Activated B cell treated with CpG ODN at 0.5 μM for 24 hours (primary cell): ENCODE measurements around the gene HCN2. TPM values are rescaled to one million over a fixed set of nuclear protein-coding genes. Genes with fewer than 3 reads are reported as not detected.

ENCODE experiments used
- ATAC-seq: fragments of 200-7000 bp; cut with Tn5 transposase; one replicate; pipeline ENCODE4 v1.10.0; 2021; ENCODE audit warnings: low read depth, mild to moderate bottlenecking, moderate library complexity
- CTCF ChIA-PET: fragments of 350-600 bp; sonication (Branson Sonifier 250); formaldehyde crosslinking; loops from one replicate; lab custom pipeline; 2021; ENCODE audit warnings: antibody characterized with exemption; lab: Charles Lee
- POLR2A ChIA-PET: fragments of 350-600 bp; sonication (Branson Sonifier 250); formaldehyde crosslinking; loops from one replicate; lab custom pipeline; 2021; ENCODE audit warnings: antibody characterized with exemption; lab: Charles Lee
- DNase-seq: peaks from one replicate; pipeline ENCODE4 v3.0.0; 2022
- H3K27ac Mint-ChIP-seq: one replicate; pipeline ENCODE4 v1.8.0; 2020; ENCODE audit warnings: mixed read lengths
- H3K27me3 Mint-ChIP-seq: one replicate; pipeline ENCODE4 v1.8.0; 2021; ENCODE audit warnings: mixed read lengths
- H3K36me3 Mint-ChIP-seq: one replicate; pipeline ENCODE4 v1.8.0; 2021; ENCODE audit warnings: low read depth, mixed read lengths
- H3K4me1 Mint-ChIP-seq: one replicate; pipeline ENCODE4 v1.8.0; 2021; ENCODE audit warnings: mixed read lengths
- H3K4me3 Mint-ChIP-seq: one replicate; pipeline ENCODE4 v1.8.0; 2020; ENCODE audit warnings: mild to moderate bottlenecking, mixed read lengths
- H3K9me3 Mint-ChIP-seq: one replicate; pipeline ENCODE4 v1.8.0; 2020; ENCODE audit warnings: mixed read lengths
- CTCF ChIP-seq: fragments of 200-600 bp; IDR thresholded peaks from one replicate; pipeline ENCODE4 v1.8.0; 2022; ENCODE audit warnings: antibody characterized with exemption, mild to moderate bottlenecking
- intact Hi-C: fragments of 100-400 bp; cut with micrococcal nuclease; formaldehyde crosslinking; loops from one replicate; pipeline ENCODE4 v1.15.1; 2024
- total RNA-seq: library from RNA; stranded (reverse); gene quantifications from 2 replicates; pipeline ENCODE4 v1.2.3, GENCODE V29; 2022

The HCN2 gene
- total RNA-seq, 1 donor from 2014 or later = 0.13 TPM

- intact Hi-C loops = loop anchor here (10.0 kb wide), 1 partner anchor 47 kb away; the partner anchor contains the start of gene RNF126
- ChIA-PET CTCF (no interaction called here), POLR2A (no interaction called here)
- Mint-ChIP-seq H3K4me1 (peaks cover 6% of the 10 kb centered on the region), H3K36me3 (peaks cover 29% of the 10 kb centered on the region), H3K9me3 (no peaks in the 10 kb centered on the region), H3K27ac (no peak overlapping the region), H3K4me3 (no peak overlapping the region), H3K27me3 (peaks cover 3% of the 10 kb centered on the region)
- TF ChIP-seq CTCF = no peak
- no peak for DNase-seq
- no peak for ATAC-seq
These were observed 28.0 kb downstream of the HCN2 start for GRCh38 chr19:617551-618246.

GRCh38 chr19:618247-618619 is 28.6 kb downstream of the HCN2 start:
- H3K27me3 Mint-ChIP-seq = peaks cover 3% of the 10 kb centered on the region
- ChIA-PET CTCF (no interaction called here), POLR2A (no interaction called here)
- intact Hi-C loops = loop anchor here (10.0 kb wide), 1 partner anchor 47 kb away; the partner anchor contains the start of gene RNF126
- DNase-seq = no peak
- H3K36me3 Mint-ChIP-seq = peaks cover 33% of the 10 kb centered on the region
- H3K4me1 Mint-ChIP-seq = peaks cover 6% of the 10 kb centered on the region
- TF ChIP-seq CTCF = no peak
- H3K27ac Mint-ChIP-seq = no peak overlapping the region
- no peak overlapping the region for H3K4me3 Mint-ChIP-seq
- H3K9me3 Mint-ChIP-seq = no peaks in the 10 kb centered on the region
- ATAC-seq = no peak

DNA sequence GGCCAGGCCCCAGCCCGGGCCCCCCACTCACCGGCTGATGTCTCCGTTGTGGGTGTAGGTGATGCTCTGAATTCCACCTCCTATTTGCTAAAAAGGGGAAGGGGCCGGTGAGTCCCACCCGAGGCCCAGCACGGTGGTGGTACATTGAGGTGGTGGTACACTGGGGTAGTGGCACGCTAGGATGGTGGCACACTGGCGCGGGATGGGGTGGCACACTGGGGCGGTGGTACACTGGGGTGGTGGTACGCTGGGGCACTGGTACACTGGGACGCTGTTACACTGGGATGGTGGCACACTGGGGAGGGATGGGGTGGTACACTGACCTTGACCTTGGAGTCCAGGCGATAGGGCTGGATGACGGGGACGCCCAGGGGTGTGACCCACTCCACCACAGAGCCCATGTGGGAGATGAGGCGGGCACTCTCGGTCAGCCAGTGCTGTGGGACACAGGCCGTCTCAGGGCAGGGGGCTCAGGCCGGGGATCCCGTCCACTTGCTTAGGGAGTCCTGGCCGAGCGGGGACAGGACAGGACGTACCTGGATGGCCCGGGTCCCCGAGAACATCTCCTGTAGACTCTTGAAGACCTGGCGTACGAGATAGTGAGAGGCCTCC is 29.1 kb downstream of the HCN2 start:
- no peak for TF ChIP-seq CTCF
- H3K36me3 Mint-ChIP-seq = peaks cover 37% of the 10 kb centered on the region
- H3K27me3 Mint-ChIP-seq = peaks cover 3% of the 10 kb centered on the region
- intact Hi-C loops = loop anchor here (10.0 kb wide), 1 partner anchor 46 kb away; the partner anchor contains the start of gene RNF126
- H3K4me1 Mint-ChIP-seq = peaks cover 6% of the 10 kb centered on the region
- no peak overlapping the region for H3K27ac Mint-ChIP-seq
- ATAC-seq (no peak), DNase-seq (no peak)
- ChIA-PET CTCF (no interaction called here), POLR2A (no interaction called here)
- H3K4me3 Mint-ChIP-seq = no peak overlapping the region
- no peaks in the 10 kb centered on the region for H3K9me3 Mint-ChIP-seq

DNA sequence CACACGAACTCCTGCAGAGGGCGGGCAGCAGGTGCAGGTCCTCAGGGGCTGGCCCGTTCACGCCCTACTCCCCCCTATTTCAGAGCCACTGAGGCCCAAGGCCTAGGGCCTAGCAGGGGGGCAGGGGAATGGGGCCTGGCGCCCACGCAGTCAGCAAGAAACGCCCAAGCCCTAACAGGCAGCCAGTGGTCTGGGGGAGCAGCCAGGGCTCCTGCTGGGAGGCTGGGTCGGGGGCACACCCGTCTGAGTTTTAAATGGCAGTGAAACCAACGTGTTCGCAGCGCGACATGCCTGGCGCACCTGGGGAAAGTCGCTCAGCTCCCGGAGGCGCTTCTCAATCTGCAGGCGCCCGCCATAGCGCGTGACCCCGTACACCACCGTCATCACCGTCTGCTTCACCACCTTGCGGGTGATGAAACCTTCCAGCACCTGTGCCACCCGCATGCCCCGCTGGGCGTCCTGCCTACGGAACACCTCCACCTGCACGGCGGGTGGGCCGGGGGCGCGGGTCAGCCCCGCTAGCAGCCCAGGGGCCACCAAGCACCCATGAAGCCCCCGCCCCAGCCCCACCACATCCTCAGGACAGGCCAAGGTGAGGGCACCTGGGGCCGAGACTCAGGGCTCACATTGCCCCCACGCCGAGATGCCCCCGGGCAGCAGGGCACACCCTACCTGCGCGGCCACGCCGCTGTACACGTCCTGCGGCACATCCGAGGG is 29.8 kb downstream of the HCN2 start:
- Mint-ChIP-seq H3K9me3 (no peaks in the 10 kb centered on the region), H3K4me3 (no peak overlapping the region), H3K36me3 (peaks cover 42% of the 10 kb centered on the region), H3K27ac (no peak overlapping the region), H3K4me1 (peaks cover 6% of the 10 kb centered on the region), H3K27me3 (peaks cover 3% of the 10 kb centered on the region)
- CTCF ChIA-PET = no interaction called here
- TF ChIP-seq CTCF = no peak
- ATAC-seq (no peak), DNase-seq (no peak)
- intact Hi-C loops = loop anchor here (10.0 kb wide), 1 partner anchor 45 kb away; the partner anchor contains the start of gene RNF126
- POLR2A ChIA-PET = no interaction called here
